ENCODE results near the gene PROSER2.
A peak's percentile ranks its signal among the peaks of the same experiment; 100 is the strongest.

The PROSER2 gene

GRCh38 chr10:11874568-11875493 lies 51.7 kb downstream of the PROSER2 start:
- DNase-seq (ENCODE audit: low spot score) = no peak
- Histone ChIP-seq H3K4me3 (no peak overlapping the region), H3K27ac (peak overlapping the region in 1 of 2 donors; percentile 40)

GRCh38 chr10:11875494-11876281 lies 52.5 kb downstream of the PROSER2 start:
- peak; percentile 83 for DNase-seq (ENCODE audit: low spot score)
- no peak overlapping the region for H3K4me3 ChIP-seq

More at GRCh38 chr10:11874568-11875493, 51.7 kb downstream of the PROSER2 start:
- no peak for TF ChIP-seq CTCF (IDR thresholded peaks at IDR 0.05)

GRCh38 chr10:11876324-11876723 lies 53.2 kb downstream of the PROSER2 start:
- no peak for TF ChIP-seq CTCF (IDR thresholded peaks at IDR 0.05)
- Histone ChIP-seq H3K4me3 (no peak overlapping the region), H3K27ac (peak overlapping the region in 1 of 2 donors; percentile 63)
- DNase-seq (ENCODE audit: low spot score) = no peak

More at GRCh38 chr10:11875494-11876281, 52.5 kb downstream of the PROSER2 start:
- TF ChIP-seq CTCF (IDR thresholded peaks at IDR 0.05) = no peak
- H3K27ac ChIP-seq = peak overlapping the region in 1 of 2 donors; percentile 63

GRCh38 chr10:11876805-11877590 lies 53.8 kb downstream of the PROSER2 start:
- no peak for DNase-seq (ENCODE audit: low spot score)
- Histone ChIP-seq H3K4me3 (no peak overlapping the region), H3K27ac (no peak overlapping the region)
- no peak for TF ChIP-seq CTCF (IDR thresholded peaks at IDR 0.05)

GRCh38 chr10:11877591-11877905 lies 54.4 kb downstream of the PROSER2 start:
- no peak for TF ChIP-seq CTCF (IDR thresholded peaks at IDR 0.05)
- no peak for DNase-seq (ENCODE audit: low spot score)
- H3K27ac ChIP-seq = no peak overlapping the region

GRCh38 chr10:11878776-11879175 lies 55.6 kb downstream of the PROSER2 start:
- TF ChIP-seq CTCF (IDR thresholded peaks at IDR 0.05) = no peak
- Histone ChIP-seq H3K27ac (no peak overlapping the region), H3K4me3 (no peak overlapping the region)
- DNase-seq (ENCODE audit: low spot score) = no peak

More at GRCh38 chr10:11877591-11877905, 54.4 kb downstream of the PROSER2 start:
- H3K4me3 ChIP-seq = no peak overlapping the region
